A549 (cell line): ENCODE results near the gene UBASH3B. TPM values are rescaled to one million over a fixed set of nuclear protein-coding genes. Genes with fewer than 3 reads are reported as not detected.
A peak's percentile ranks its signal among the peaks of the same experiment; 100 is the strongest.

Source experiments
- ATAC-seq, 2 experiments: fragments of 200-7000 bp in 1 of 2; fragments of >200 bp in 1 of 2; cut with Nextera tagmentation in 1 of 2; cut with Tn5 transposase in 1 of 2; 3 replicates each; pipeline versions ENCODE4 v1.8.0 to v1.9.1; 2018 to 2020; ENCODE audit warnings: mild to moderate bottlenecking in 1 of 2, moderate library complexity in 1 of 2
- CTCF ChIA-PET: fragments of 300-600 bp; sonication (Branson Sonifier 250); formaldehyde crosslinking; extraction: SDS; loops from one replicate; lab custom pipeline; 2021; ENCODE audit warnings: antibody characterized with exemption, inconsistent platforms; lab: Yijun Ruan, JAX
- POLR2A ChIA-PET: fragments of 350-600 bp; formaldehyde crosslinking; extraction: SDS; loops from one replicate; lab custom pipeline; 2021; ENCODE audit warnings: antibody characterized with exemption, inconsistent platforms; lab: Yijun Ruan, JAX
- DNase-seq, 2 experiments: peaks; one replicate each; pipeline versions ENCODE4 v3.0.0 to v3.0.0-alpha.2; 2011 to 2016; ENCODE audit warnings: low read depth in 1 of 2, low spot score in 1 of 2
- FAIRE-seq: peaks from 2 replicates; lab custom pipeline; 2011; peaks lifted over from hg19 to GRCh38; lab: Jason Lieb, UNC
- H3K27ac ChIP-seq, 2 experiments: fragments of >200 bp; sonication (Bioruptor Twin); formaldehyde crosslinking; 3 replicates each; pipeline ENCODE4 v1.5.1; 2016 to 2017
- H3K4me1 ChIP-seq: fragments of >200 bp; sonication (Bioruptor Twin); formaldehyde crosslinking; 3 replicates; pipeline ENCODE4 v1.6.1; 2016
- H3K4me2 ChIP-seq: fragments of >200 bp; sonication (Bioruptor Twin); formaldehyde crosslinking; 3 replicates; pipeline ENCODE4 v1.6.1; 2016
- H3K4me3 ChIP-seq: fragments of >200 bp; sonication (Bioruptor Twin); formaldehyde crosslinking; 3 replicates; pipeline ENCODE4 v1.5.1; 2016
- H3K9me3 ChIP-seq: fragments of >200 bp; sonication (Bioruptor Twin); formaldehyde crosslinking; 3 replicates; pipeline ENCODE4 v1.6.1; 2016
- BCL3 ChIP-seq: fragments of >200 bp; sonication (Bioruptor Twin); formaldehyde crosslinking; IDR thresholded peaks from 3 replicates; pipeline ENCODE4 v1.6.1; 2016
- CBX2 ChIP-seq: fragments of 200-600 bp; sonication (generic); IDR thresholded peaks from 2 replicates; pipeline ENCODE4 v1.6.1; 2016; ENCODE audit warnings: low read depth, mild to moderate bottlenecking, borderline replicate concordance
- CEBPB ChIP-seq, 2 experiments: fragments of >200 bp in 1 of 2; sonication (Bioruptor Twin) in 1 of 2; formaldehyde crosslinking in 1 of 2; IDR thresholded peaks; 2 replicates each; pipeline ENCODE4 v1.6.1; 2012 to 2016
- CHD2 ChIP-seq: fragments of 150-350 bp; IDR thresholded peaks from 2 replicates; pipeline ENCODE4 v1.6.1; 2014; ENCODE audit warnings: low read length; ENCODE audit not compliant: partially characterized antibody
- EP300 ChIP-seq, 2 experiments: fragments of >200 bp; sonication (Bioruptor Twin); formaldehyde crosslinking; IDR thresholded peaks; 2 replicates in 1 of 2; 3 replicates in 1 of 2; pipeline ENCODE4 v1.6.1; 2016 to 2017
- FOSL2 ChIP-seq, 2 experiments: fragments of 450-650 bp in 1 of 2; fragments of >200 bp in 1 of 2; sonication (Bioruptor Twin) in 1 of 2; formaldehyde crosslinking; IDR thresholded peaks; 2 replicates each; pipeline versions ENCODE4 v1.5.0 to v1.6.1; 2016 to 2020; ENCODE audit warnings: mild to moderate bottlenecking in 1 of 2, moderate library complexity in 1 of 2
- FOXS1 ChIP-seq: fragments of 250-450 bp; sonication (Bioruptor Pico); IDR thresholded peaks from 2 replicates; pipeline ENCODE4 v1.5.0; 2020; ENCODE audit warnings: mild to moderate bottlenecking, moderate library complexity
- GATA3 ChIP-seq: IDR thresholded peaks from 2 replicates; pipeline ENCODE4 v1.6.1; 2012; ENCODE audit warnings: borderline replicate concordance
- HDAC2 ChIP-seq: fragments of 200-600 bp; sonication (generic); IDR thresholded peaks from 2 replicates; pipeline ENCODE4 v1.6.1; 2016
- HOXB5 ChIP-seq: fragments of 250-450 bp; sonication (Bioruptor Pico); IDR thresholded peaks from 2 replicates; pipeline ENCODE4 v1.5.0; 2020; ENCODE audit warnings: mild to moderate bottlenecking, moderate library complexity
- JUN ChIP-seq, 2 experiments: fragments of >200 bp; sonication (Bioruptor Twin); formaldehyde crosslinking; IDR thresholded peaks; 2 replicates in 1 of 2; 3 replicates in 1 of 2; pipeline ENCODE4 v1.6.1; 2016 to 2017
- JUNB ChIP-seq: fragments of >200 bp; sonication (Bioruptor Twin); formaldehyde crosslinking; IDR thresholded peaks from 2 replicates; pipeline ENCODE4 v1.6.1; 2016
- MAFK ChIP-seq: fragments of 450-650 bp; IDR thresholded peaks from 2 replicates; pipeline ENCODE4 v1.6.1; 2014; ENCODE audit not compliant: partially characterized antibody
- NFE2L2 ChIP-seq: fragments of 150-350 bp; conservative IDR thresholded peaks from 2 replicates; pipeline ENCODE4 v1.6.1; 2014; ENCODE audit warnings: low read length
- NPAS2 ChIP-seq: fragments of 250-450 bp; sonication (Bioruptor Pico); IDR thresholded peaks from 2 replicates; pipeline ENCODE4 v1.8.0; 2022; ENCODE audit warnings: mild to moderate bottlenecking, moderate library complexity, borderline replicate concordance
- PHF8 ChIP-seq: fragments of 200-600 bp; sonication (generic); IDR thresholded peaks from 2 replicates; pipeline ENCODE4 v1.6.1; 2016; ENCODE audit warnings: low read depth, mild to moderate bottlenecking, antibody characterized with exemption, moderate library complexity, borderline replicate concordance
- POLR2AphosphoS2 ChIP-seq: conservative IDR thresholded peaks from 2 replicates; pipeline ENCODE4 v1.6.1; 2012; ENCODE audit warnings: low read length, improper control_type of control experiment, inconsistent platforms
- RAD21 ChIP-seq, 2 experiments: fragments of >200 bp in 1 of 2; sonication (Bioruptor Twin) in 1 of 2; formaldehyde crosslinking in 1 of 2; IDR thresholded peaks in 1 of 2; conservative IDR thresholded peaks in 1 of 2; 2 replicates in 1 of 2; 3 replicates in 1 of 2; pipeline ENCODE4 v1.6.1; 2012 to 2018; ENCODE audit warnings: inconsistent platforms in 1 of 2
- RCOR1 ChIP-seq: fragments of 150-350 bp; IDR thresholded peaks from 2 replicates; pipeline ENCODE4 v1.6.1; 2014; ENCODE audit warnings: antibody characterized with exemption, low read length, low read depth
- REST ChIP-seq: fragments of 200-600 bp; sonication (generic); IDR thresholded peaks from 2 replicates; pipeline ENCODE4 v1.6.1; 2016; ENCODE audit warnings: antibody characterized with exemption, mild to moderate bottlenecking, moderate library complexity
- RNF2 ChIP-seq: fragments of 200-600 bp; sonication (generic); IDR thresholded peaks from 2 replicates; pipeline ENCODE4 v1.6.1; 2016; ENCODE audit warnings: low read depth, mild to moderate bottlenecking, antibody characterized with exemption, moderate library complexity, borderline replicate concordance
- SMC3 ChIP-seq: fragments of >200 bp; sonication (Bioruptor Twin); formaldehyde crosslinking; IDR thresholded peaks from 3 replicates; pipeline ENCODE4 v1.6.1; 2018; ENCODE audit warnings: inconsistent platforms
- TFCP2L1 ChIP-seq: fragments of 250-450 bp; sonication (Bioruptor Pico); IDR thresholded peaks from 2 replicates; pipeline ENCODE4 v1.5.0; 2021; ENCODE audit warnings: mild to moderate bottlenecking
- ZC3H11A ChIP-seq: fragments of 450-650 bp; IDR thresholded peaks from 2 replicates; pipeline ENCODE4 v1.6.1; 2014; ENCODE audit warnings: antibody characterized with exemption, mild to moderate bottlenecking
- ZFP36 ChIP-seq: fragments of 450-650 bp; IDR thresholded peaks from 2 replicates; pipeline ENCODE4 v1.6.1; 2014; ENCODE audit warnings: borderline replicate concordance; ENCODE audit not compliant: partially characterized antibody
- WGBS: methylation state at CpG from one replicate; pipeline ENCODE4 v1.1.6; 2017; ENCODE audit errors: missing lambda C conversion rate; 5-methylcytosine and 5-hydroxymethylcytosine counted together
- polyA plus RNA-seq, 4 experiments: library from polyadenylated mRNA; depleted of rRNA in 3 of 4; stranded (reverse); fragments of >200 nt; fragmentation: RNase III in 1 of 4; extraction: RNeasy Plus Mini Kit Qiagen cat#74134 plus additional on column Dnase treatment in 1 of 4; gene quantifications; 2 replicates in 3 of 4; 3 replicates in 1 of 4; pipeline ENCODE4 v1.2.3, GENCODE V29; 2011 to 2017
- TF ChIP-seq, protein P1 (sequence below): IDR thresholded peaks from 2 replicates; pipeline ENCODE4 v1.6.1; 2012
- TF ChIP-seq, protein P2 (sequence below): IDR thresholded peaks from 2 replicates; pipeline ENCODE4 v1.6.1; 2012

Gene UBASH3B
- polyA plus RNA-seq, 2 of the 4 experiments (the other 2 are of a cell fraction) = 33.4 to 43.0 TPM

- FAIRE-seq (no peak), DNase-seq (no peak), ATAC-seq (no peak)
- Histone ChIP-seq H3K9me3 (no peaks in the 10 kb centered on the region), H3K27ac (peak overlapping the region; percentile 40 to 92; a peak in 4 of 6 replicates), H3K4me1 (peaks cover 29% of the 10 kb centered on the region), H3K4me2 (no peak overlapping the region), H3K4me3 (no peak overlapping the region)
- WGBS = 88% methylated on average over 6 of the region's 6 CpGs
- TF ChIP-seq NFE2L2 (no peak), CEBPB (IDR thresholded peaks at IDR 0.05) (no peak), HDAC2 (no peak)
- CTCF ChIA-PET = interaction anchor here (0.9 to 3.9 kb wide), 5 partner anchors 144 to 219 kb away, joined by 3 to 16 read pairs (median 11); no protein-coding TSS in a partner anchor
- POLR2A ChIA-PET = interaction anchor here (0.9 kb wide), 1 partner anchor 8 kb away, joined by 3 read pairs; no protein-coding TSS in a partner anchor
Measured at GRCh38 chr11:122637541-122637940, 18.0 kb upstream of the UBASH3B start.

DNA sequence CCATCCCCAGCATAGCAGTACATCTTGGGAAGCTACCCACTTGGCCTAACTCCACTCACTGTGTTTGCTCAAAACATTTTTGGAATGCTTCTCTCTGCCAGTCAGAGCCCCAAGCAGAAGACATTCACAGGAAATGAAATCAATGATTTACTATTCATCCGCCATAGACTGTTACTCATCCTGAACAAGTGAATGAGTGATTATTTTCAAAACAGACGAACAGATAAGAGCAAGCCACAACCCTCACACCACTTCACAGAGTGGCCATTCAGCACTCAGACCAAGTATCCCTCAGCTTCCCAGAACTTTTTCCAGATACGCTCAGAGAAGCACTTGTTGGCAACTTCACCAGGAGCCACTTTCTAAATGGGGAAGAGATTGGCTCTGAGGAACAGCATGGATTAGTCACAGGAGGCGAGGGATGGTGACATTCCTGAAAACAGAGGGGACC is 13.0 kb upstream of the UBASH3B start:
- ATAC-seq (peak; percentile 95 to 96), DNase-seq (peak; percentile 82 to 95), FAIRE-seq (peak; percentile 74)
- peaks cover 49% of the 10 kb centered on the region for H3K4me1 ChIP-seq
- H3K27ac ChIP-seq = peak overlapping the region; percentile 92 to 97
- ChIA-PET POLR2A (interaction anchor here (0.6 to 2.0 kb wide), 8 partner anchors 10 to 420 kb away, joined by 3 to 42 read pairs (median 3); partner anchors contain the start of genes HSPA8 and UBASH3B), CTCF (interaction anchor here (1.1 to 2.3 kb wide), 8 partner anchors 9 to 212 kb away, joined by 3 to 10 read pairs (median 4); no protein-coding TSS in a partner anchor)
- TF ChIP-seq TFCP2L1 (no peak), ZFP36 (no peak), FOXS1 (no peak), HDAC2 (no peak), FOSL2 (IDR thresholded peaks at IDR 0.05) (peak; percentile 85), FOSL2 (CRISPR knock-in tag; IDR thresholded peaks at IDR 0.05) (peak; percentile 91), JUN (IDR thresholded peaks at IDR 0.05) (peak; percentile 73 to 81; a peak in 4 of 5 replicates), NPAS2 (no peak), ZC3H11A (no peak), SMC3 (0 out of 3 replicates have a peak, but pooled peaks have one; percentile 5), REST (no peak), CHD2 (no peak), CBX2 (no peak), PHF8 (no peak), RCOR1 (no peak), HOXB5 (peak; percentile 30; the same call in 1 of the 2 replicates), POLR2AphosphoS2 (no peak), EP300 (IDR thresholded peaks at IDR 0.05) (peak; percentile 81 to 84), GATA3 (peak; percentile 95), BCL3 (peak; percentile 77; the same call in 1 of the 3 replicates), RAD21 (conservative IDR thresholded peaks at IDR 0.05 in 1 of 2, IDR thresholded peaks at IDR 0.05 in 1 of 2) (peak; percentile 8 to 37; a peak in 1 of 5 replicates), JUNB (peak; percentile 90), MAFK (peak; percentile 56), RNF2 (no peak), CEBPB (IDR thresholded peaks at IDR 0.05) (peak; percentile 21 to 36; a peak in 1 of 4 replicates)
- TF ChIP-seq, protein P1, sequence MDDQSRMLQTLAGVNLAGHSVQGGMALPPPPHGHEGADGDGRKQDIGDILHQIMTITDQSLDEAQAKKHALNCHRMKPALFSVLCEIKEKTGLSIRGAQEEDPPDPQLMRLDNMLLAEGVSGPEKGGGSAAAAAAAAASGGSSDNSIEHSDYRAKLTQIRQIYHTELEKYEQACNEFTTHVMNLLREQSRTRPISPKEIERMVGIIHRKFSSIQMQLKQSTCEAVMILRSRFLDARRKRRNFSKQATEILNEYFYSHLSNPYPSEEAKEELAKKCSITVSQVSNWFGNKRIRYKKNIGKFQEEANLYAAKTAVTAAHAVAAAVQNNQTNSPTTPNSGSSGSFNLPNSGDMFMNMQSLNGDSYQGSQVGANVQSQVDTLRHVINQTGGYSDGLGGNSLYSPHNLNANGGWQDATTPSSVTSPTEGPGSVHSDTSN = 0 out of 2 replicates have a peak, but pooled peaks have one; percentile 49
- TF ChIP-seq, protein P2, sequence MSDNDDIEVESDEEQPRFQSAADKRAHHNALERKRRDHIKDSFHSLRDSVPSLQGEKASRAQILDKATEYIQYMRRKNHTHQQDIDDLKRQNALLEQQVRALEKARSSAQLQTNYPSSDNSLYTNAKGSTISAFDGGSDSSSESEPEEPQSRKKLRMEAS = peak; percentile 63
- peak overlapping the region; percentile 24 for H3K4me3 ChIP-seq
- 3% methylated on average over 4 of the region's 4 CpGs for WGBS
- H3K9me3 ChIP-seq = no peaks in the 10 kb centered on the region
- H3K4me2 ChIP-seq = peak overlapping the region; percentile 91
